Fibroblast of lung (primary cell): ENCODE measurements around the gene OSGIN1. TPM values are rescaled to one million over a fixed set of nuclear protein-coding genes. Genes with fewer than 3 reads are reported as not detected.

Experiments
- DNase-seq, 2 donors: peaks; one replicate each; pipeline versions ENCODE4 v3.0.0 to v3.0.0-alpha.2; 2010; ENCODE audit warnings: low read depth in 2 of 2
- H2AFZ ChIP-seq: 2 replicates; pipeline ENCODE4 v1.5.1; 2012; ENCODE audit warnings: low read length, control low read depth, inconsistent platforms
- H3K27ac ChIP-seq: 2 replicates; pipeline ENCODE4 v1.5.1; 2011; ENCODE audit warnings: low read length, control low read depth; ENCODE audit not compliant: insufficient read depth
- H3K27me3 ChIP-seq: 2 replicates; pipeline ENCODE4 v1.5.1; 2011; ENCODE audit warnings: mild to moderate bottlenecking, low read length; ENCODE audit not compliant: control insufficient read depth, insufficient read depth
- H3K36me3 ChIP-seq: 2 replicates; pipeline ENCODE4 v1.5.1; 2011; ENCODE audit warnings: low read length; ENCODE audit not compliant: control insufficient read depth, insufficient read depth
- H3K4me1 ChIP-seq: 2 replicates; pipeline ENCODE4 v1.5.1; 2011; ENCODE audit warnings: low read length; ENCODE audit not compliant: control insufficient read depth, insufficient read depth; ENCODE audit errors: extremely low read depth
- H3K4me2 ChIP-seq: 2 replicates; pipeline ENCODE4 v1.5.1; 2011; ENCODE audit warnings: low read length, control low read depth; ENCODE audit not compliant: insufficient read depth; ENCODE audit errors: extremely low read depth
- H3K4me3 ChIP-seq, 4 experiments: fragments of 200-600 bp in 1 of 4; sonication (generic) in 1 of 4; replicated peaks in 1 of 4; 2 replicates each; pipeline ENCODE4 v1.5.1; 2011 to 2016; ENCODE audit warnings: low read length in 4 of 4, low read depth in 3 of 4, mild to moderate bottlenecking in 3 of 4, control low read depth in 2 of 4, inconsistent platforms in 1 of 4, mixed read lengths in 1 of 4; ENCODE audit not compliant: insufficient read depth in 1 of 4; ENCODE audit errors: control extremely low read depth in 1 of 4
- H3K79me2 ChIP-seq: 2 replicates; pipeline ENCODE4 v1.5.1; 2012; ENCODE audit warnings: mild to moderate bottlenecking, low read length, inconsistent platforms; ENCODE audit not compliant: control insufficient read depth, insufficient read depth
- H3K9ac ChIP-seq: 2 replicates; pipeline ENCODE4 v1.5.1; 2011; ENCODE audit warnings: mild to moderate bottlenecking, low read length, control low read depth; ENCODE audit not compliant: insufficient read depth
- H3K9me3 ChIP-seq: 2 replicates; pipeline ENCODE4 v1.5.1; 2012; ENCODE audit warnings: low read depth, low read length; ENCODE audit not compliant: control insufficient read depth, insufficient read depth
- H4K20me1 ChIP-seq: 2 replicates; pipeline ENCODE4 v1.5.1; 2011; ENCODE audit warnings: low read length; ENCODE audit not compliant: control insufficient read depth, insufficient read depth; ENCODE audit errors: extremely low read depth
- CTCF ChIP-seq, 2 donors: IDR thresholded peaks in 1 of 2; conservative IDR thresholded peaks in 1 of 2; 1 replicate in 1 of 2; 2 replicates in 1 of 2; pipeline ENCODE4 v1.5.1; 2011 to 2012; ENCODE audit warnings: low read length in 2 of 2, control low read depth in 1 of 2, inconsistent platforms in 1 of 2, low read depth in 1 of 2, mild to moderate bottlenecking in 1 of 2
- EZH2 ChIP-seq: IDR thresholded peaks from 2 replicates; pipeline ENCODE4 v1.5.1; 2012; ENCODE audit warnings: low read length, control low read depth, mild to moderate bottlenecking; ENCODE audit errors: missing control alignments
- polyA plus RNA-seq, 2 donors: library from polyadenylated mRNA; depleted of rRNA in 1 of 2; stranded (reverse) in 1 of 2; unstranded in 1 of 2; fragments of >200 nt; gene quantifications; 2 replicates each; pipeline ENCODE4 v1.2.1, GENCODE V29; 2011 to 2012; ENCODE audit warnings: missing spikeins in 1 of 2
- total RNA-seq: library from RNA; depleted of rRNA; stranded (reverse); fragments of >200 nt; gene quantifications from 2 replicates; pipeline ENCODE4 v1.2.1, GENCODE V29; 2014

The OSGIN1 gene
- total and polyA plus RNA-seq, 2 donors (not counting 1 experiment from before 2014, with no cell fraction given), result 2.1 to 6.6 TPM

- no peaks in the 10 kb centered on the region for H3K36me3 ChIP-seq
- H3K27me3 ChIP-seq, result peaks cover 4% of the 10 kb centered on the region
- H3K79me2 ChIP-seq, result no peaks in the 10 kb centered on the region
- H3K9ac ChIP-seq, result no peak overlapping the region
- H3K4me1 ChIP-seq, result no peaks in the 10 kb centered on the region
- no peaks in the 10 kb centered on the region for H4K20me1 ChIP-seq
- H2AFZ ChIP-seq, result no peak overlapping the region
- H3K9me3 ChIP-seq, result no peaks in the 10 kb centered on the region
- H3K4me3 ChIP-seq, result no peak overlapping the region
- no peak overlapping the region for H3K4me2 ChIP-seq
- TF ChIP-seq EZH2 (no peak), CTCF (conservative IDR thresholded peaks at IDR 0.05 in 1 of 2, IDR thresholded peaks at IDR 0.05 in 1 of 2; ENCODE audit: low read depth in 1 of 2, low read length in 2 of 2) (no peak)
- DNase-seq, result no peak
- no peak overlapping the region for H3K27ac ChIP-seq
Observed at GRCh38 chr16:83972256-83973008, 19.4 kb downstream of the OSGIN1 start.

- Histone ChIP-seq H3K79me2 (no peaks in the 10 kb centered on the region), H3K9me3 (no peaks in the 10 kb centered on the region), H3K4me1 (no peaks in the 10 kb centered on the region), H3K27me3 (peaks cover 7% of the 10 kb centered on the region), H3K27ac (no peak overlapping the region), H3K9ac (no peak overlapping the region), H3K4me2 (no peak overlapping the region), H2AFZ (no peak overlapping the region), H3K36me3 (no peaks in the 10 kb centered on the region), H4K20me1 (no peaks in the 10 kb centered on the region), H3K4me3 (no peak overlapping the region)
- DNase-seq, result no peak
- TF ChIP-seq CTCF (conservative IDR thresholded peaks at IDR 0.05 in 1 of 2, IDR thresholded peaks at IDR 0.05 in 1 of 2; ENCODE audit: low read depth in 1 of 2, low read length in 2 of 2) (no peak), EZH2 (no peak)
Observed at GRCh38 chr16:83973077-83973476, 20.0 kb downstream of the OSGIN1 start.

- no peak overlapping the region for H3K9ac ChIP-seq
- DNase-seq, result no peak
- no peak overlapping the region for H3K4me2 ChIP-seq
- no peaks in the 10 kb centered on the region for H3K9me3 ChIP-seq
- H3K4me1 ChIP-seq, result no peaks in the 10 kb centered on the region
- no peaks in the 10 kb centered on the region for H4K20me1 ChIP-seq
- peaks cover 9% of the 10 kb centered on the region for H3K27me3 ChIP-seq
- H3K27ac ChIP-seq, result no peak overlapping the region
- no peak overlapping the region for H3K4me3 ChIP-seq
- no peak for TF ChIP-seq EZH2
- no peak for TF ChIP-seq CTCF (conservative IDR thresholded peaks at IDR 0.05 in 1 of 2, IDR thresholded peaks at IDR 0.05 in 1 of 2; ENCODE audit: low read depth in 1 of 2, low read length in 2 of 2)
- H3K79me2 ChIP-seq, result no peaks in the 10 kb centered on the region
- no peaks in the 10 kb centered on the region for H3K36me3 ChIP-seq
- no peak overlapping the region for H2AFZ ChIP-seq
Observed at GRCh38 chr16:83973581-83974385, 20.7 kb downstream of the OSGIN1 start.
